ENCODE results near the gene EPHB1.
A peak's percentile ranks its signal among the peaks of the same experiment; 100 is the strongest.

EPHB1 gene

DNA sequence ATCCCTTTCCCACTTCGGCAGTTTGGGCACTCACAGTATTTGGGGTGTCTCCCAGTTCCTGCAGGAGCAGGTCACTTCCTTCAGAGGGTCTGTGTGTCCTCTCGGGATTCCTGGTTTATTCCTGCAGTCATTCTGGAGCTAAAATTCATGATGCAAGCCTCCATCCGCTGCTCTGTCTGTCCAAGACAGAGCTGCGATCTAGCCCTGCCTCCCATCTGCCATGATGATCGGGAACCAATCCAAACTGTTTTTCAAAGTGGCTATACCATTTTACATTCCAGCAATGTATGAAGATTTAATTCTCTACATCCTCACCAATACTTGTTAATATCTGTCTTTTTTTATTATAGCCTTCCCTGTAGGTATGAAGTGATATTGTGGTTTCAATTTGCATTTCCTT, 273.0 kb downstream of the EPHB1 start:
- intact Hi-C loops (cut with DNase I), result no loop called here
- no peak for DNase-seq

DNA sequence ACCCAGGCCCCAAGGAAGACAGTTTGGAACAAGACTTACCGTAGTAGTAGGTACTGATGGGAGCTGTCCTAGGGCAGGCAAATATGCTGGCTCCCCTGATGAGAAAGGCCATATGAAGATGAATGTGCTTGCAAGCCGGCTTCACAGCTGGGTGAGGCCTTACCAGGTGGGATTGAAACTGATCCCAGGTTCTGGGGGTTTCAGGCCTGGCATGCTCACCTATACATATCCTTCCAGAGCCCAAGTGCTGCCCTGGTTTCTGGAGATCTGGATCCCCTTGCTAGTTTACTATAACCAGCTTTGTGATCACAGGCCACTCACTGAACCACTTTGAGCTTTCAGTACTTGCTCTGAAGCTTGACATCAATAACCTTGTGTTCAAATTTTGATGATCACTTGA, 274.3 kb downstream of the EPHB1 start:
- intact Hi-C loops (cut with DNase I), result no loop called here
- no peak for DNase-seq

GRCh38 chr3:135071483-135071882, 276.4 kb downstream of the EPHB1 start:
- no peak for DNase-seq
- intact Hi-C loops (cut with DNase I), result no loop called here

- intact Hi-C loops (cut with DNase I), result no loop called here
- no peak for DNase-seq
These were observed 277.4 kb downstream of the EPHB1 start for GRCh38 chr3:135072431-135072830.

DNA sequence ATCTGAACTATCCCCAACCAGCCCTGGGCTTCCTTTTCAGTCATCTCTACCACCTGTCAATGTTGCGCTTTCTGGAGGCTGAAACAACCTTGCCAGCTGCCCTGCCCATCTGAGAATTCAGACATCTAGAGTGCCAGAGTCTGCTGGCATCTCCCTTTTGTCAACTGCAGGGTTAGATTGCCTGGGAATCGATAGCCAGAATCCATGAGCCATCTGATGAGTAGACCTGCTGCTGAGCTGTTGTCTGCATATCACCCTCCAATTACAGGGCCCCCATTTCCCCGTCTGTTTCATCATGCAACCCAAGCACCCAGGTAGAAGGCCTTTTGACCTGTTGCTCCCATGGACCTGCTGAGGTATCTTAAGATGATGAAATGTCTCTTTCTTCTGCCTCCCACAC, 280.1 kb downstream of the EPHB1 start:
- intact Hi-C loops (cut with DNase I), result no loop called here
- DNase-seq, result no peak

GRCh38 chr3:135076341-135076740, 281.3 kb downstream of the EPHB1 start:
- intact Hi-C loops (cut with DNase I), result no loop called here
- no peak for DNase-seq

DNA sequence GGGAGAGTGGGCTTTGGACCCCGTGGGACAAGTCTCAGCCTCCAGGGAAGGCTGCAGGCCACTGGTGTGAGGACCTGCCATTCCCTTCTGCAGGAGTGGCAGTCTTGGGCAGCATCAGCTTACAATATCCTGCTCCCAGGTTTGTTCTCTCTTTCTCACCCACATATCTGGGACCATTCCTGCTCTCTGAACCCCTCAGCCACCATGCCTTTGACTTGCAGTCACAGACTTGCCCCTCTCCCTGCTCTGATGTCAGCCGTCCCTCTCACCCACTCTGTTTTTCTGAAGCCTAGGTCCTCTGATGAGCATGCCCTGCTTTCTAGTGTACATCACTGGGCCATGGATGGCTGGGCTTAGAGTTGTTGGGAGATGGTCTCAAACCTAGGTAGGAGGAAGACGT, 282.1 kb downstream of the EPHB1 start:
- DNase-seq, result no peak

GRCh38 chr3:135078283-135078682, 283.2 kb downstream of the EPHB1 start:
- DNase-seq, result no peak
- intact Hi-C loops (cut with DNase I), result no loop called here

More for the DNA sequence above, 282.1 kb downstream of the EPHB1 start:
- intact Hi-C loops (cut with DNase I), result no loop called here

DNA sequence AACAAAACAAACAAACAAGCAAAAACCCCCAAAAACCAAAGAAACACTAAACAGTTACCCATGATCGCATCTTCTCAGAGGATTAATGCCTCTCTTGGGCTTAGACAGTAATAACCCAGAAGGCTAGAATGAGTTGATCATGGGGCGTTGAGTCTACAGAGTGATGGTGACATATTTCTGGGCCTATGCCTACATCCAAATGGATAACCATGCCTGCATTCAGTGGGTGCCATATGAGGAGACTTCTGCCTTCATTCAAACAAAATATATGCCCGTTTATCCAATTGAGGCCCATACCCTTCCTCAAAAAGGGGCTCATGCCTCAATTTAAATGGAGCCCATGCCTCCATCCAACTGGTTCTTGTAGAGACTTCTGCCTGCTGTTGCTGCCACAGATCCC, 284.0 kb downstream of the EPHB1 start:
- intact Hi-C loops (cut with DNase I), result no loop called here
- DNase-seq, result no peak

DNA sequence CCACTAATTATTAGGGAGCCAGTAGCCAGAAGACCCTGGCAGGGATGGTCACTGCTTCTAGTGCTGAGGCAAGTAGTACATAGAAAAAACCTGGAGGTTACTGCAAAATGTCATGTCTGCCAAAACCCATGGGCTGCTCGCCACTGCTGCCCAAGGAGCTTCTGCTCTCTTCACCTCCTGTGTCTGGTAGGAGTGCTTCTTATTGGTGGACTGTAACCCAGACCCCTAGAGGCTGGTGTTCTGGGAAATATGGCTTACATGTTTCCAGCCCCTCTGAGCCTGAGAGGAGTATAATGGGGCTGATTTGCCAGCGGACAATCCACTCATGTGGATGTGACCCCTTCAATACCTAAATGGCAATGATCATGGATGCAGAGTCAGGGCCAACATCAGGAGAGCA, 286.4 kb downstream of the EPHB1 start:
- intact Hi-C loops (cut with DNase I), result no loop called here
- no peak for DNase-seq

DNA sequence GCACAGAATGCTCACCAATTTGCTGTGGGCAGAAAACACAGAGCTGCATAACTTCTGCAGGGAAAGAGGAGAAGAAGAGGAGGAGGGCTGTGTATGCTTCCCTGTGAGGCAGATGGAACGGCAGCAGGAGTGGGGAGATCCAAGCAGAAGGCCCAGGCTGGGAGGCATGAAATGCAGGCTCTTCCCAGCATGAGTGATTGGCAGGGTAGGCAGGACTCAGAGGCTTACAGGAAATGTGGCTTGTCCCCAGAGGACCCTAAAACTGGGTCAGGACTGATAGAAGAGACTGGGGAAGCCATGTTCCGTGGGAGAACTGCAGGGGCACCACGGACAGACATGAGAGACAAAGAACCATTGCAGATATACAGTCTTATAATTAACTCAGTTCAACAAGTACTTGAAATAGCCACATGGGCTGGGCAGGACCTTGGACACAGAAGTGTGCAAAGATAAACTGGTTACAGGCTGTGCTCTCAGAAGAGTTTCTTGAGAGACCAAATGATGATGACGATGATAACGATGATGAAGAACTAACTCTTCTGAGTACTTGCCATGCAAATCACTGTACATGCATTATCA, 286.9 kb downstream of the EPHB1 start:
- peak in 1 of 10 donors; percentile 85 for DNase-seq
- intact Hi-C loops (cut with DNase I), result no loop called here

- DNase-seq, result no peak
- intact Hi-C loops (cut with DNase I), result no loop called here
These were observed 287.6 kb downstream of the EPHB1 start for GRCh38 chr3:135082706-135083105.

DNA sequence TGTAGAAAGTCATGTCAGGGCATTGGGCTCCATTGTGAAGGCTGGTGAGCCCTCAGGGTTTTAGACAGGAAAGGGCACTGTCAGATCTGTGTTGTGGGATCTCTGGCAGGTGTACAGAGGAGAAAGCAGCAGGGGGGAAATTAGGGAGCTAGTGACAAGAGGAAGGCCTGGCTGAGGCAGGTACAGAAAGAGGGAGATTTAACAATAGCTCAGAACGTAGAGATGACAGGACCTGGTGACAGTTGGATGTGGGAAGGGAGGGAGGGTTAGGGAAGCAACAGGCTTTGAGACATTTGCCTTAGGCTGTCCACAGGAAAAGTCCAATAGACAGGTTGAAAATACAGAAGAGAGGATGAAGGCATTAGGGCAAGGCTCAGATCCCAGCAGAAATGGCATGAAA, 288.1 kb downstream of the EPHB1 start:
- intact Hi-C loops (cut with DNase I), result no loop called here
- DNase-seq, result no peak

DNA sequence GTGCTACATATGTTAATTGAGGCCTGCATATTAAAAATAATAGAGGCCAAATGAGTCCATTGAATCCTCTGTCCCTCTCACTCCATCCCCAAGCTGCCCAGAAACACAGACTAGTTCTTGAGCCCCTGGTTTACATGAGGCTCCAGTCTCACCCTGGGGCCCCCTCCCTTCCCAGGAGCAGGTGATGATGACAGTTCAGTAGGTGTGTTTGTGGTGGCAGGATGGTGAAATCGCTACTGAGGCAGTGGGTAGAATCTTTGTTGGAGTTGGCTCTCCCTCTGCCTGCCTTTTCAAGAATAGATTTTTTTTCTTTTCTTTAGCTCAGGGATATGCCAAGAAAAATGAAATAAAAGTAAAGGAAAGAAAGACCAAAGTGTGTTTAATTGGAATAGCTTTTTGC, 288.7 kb downstream of the EPHB1 start:
- no peak for DNase-seq
- intact Hi-C loops (cut with DNase I), result no loop called here

DNA sequence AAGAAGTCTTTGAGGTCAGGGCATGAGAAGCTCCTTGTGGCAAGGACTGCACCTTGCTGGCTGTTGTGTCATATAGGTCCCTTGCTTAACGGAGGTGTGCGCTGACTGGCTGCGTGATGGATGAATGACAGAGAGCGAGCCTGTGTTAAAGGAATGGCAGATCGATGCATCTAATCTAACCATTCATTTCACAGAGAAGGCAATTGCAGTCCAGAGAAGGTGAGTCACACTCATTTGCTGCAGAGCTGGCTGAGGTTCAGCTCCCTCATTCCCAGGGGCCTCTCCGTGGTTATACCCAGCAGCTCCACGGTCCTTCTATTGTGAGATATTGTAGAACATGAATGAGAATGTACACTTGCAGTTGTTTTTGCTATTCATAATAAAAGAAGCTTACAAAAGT, 289.3 kb downstream of the EPHB1 start:
- DNase-seq, result no peak
- intact Hi-C loops (cut with DNase I), result no loop called here

DNA sequence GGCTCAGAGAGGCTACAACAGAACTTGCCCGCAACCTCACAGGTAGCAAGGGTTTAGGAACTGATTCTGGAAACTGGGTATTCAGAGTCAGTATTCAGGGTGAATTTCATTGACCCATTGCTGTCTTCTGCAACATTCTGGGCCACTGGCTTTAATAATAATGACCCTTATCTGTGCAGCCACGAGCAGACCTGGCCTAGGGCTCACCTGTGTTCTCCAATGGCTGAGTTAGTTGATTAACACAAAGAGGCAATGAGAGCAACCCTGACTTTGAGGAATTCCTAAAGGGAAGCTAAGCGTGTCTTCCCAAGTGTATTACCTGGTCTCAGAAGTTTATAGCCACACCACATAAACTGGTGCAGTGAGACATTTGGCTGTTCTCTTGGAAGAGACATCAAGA, 289.9 kb downstream of the EPHB1 start:
- intact Hi-C loops (cut with DNase I), result no loop called here
- no peak for DNase-seq

- intact Hi-C loops (cut with DNase I), result no loop called here
- no peak for DNase-seq
These were observed 290.8 kb downstream of the EPHB1 start for GRCh38 chr3:135085652-135086436.

- no peak for DNase-seq
- intact Hi-C loops (cut with DNase I), result no loop called here
These were observed 292.7 kb downstream of the EPHB1 start for GRCh38 chr3:135087782-135088181.

DNA sequence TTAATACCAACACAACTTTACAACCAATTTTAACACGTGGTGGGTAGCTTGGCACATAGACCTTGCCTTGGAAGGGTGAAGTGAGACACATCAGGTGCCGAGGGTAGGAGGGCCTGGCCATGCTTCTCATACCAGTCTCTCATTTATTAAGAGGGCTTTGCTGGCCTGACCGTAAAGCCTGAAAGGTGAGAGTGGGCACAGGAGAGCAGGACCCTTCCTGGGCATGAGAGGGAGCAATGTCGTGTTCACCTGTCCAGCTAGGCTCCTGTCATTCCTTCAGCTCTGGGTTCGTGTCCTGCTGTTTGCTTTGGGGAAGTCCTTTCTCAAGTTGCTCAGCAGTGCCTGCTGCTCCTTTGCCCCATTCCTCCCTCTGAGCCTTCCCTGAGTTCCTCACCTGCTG, 294.4 kb downstream of the EPHB1 start:
- DNase-seq, result no peak
- intact Hi-C loops (cut with DNase I), result no loop called here

DNA sequence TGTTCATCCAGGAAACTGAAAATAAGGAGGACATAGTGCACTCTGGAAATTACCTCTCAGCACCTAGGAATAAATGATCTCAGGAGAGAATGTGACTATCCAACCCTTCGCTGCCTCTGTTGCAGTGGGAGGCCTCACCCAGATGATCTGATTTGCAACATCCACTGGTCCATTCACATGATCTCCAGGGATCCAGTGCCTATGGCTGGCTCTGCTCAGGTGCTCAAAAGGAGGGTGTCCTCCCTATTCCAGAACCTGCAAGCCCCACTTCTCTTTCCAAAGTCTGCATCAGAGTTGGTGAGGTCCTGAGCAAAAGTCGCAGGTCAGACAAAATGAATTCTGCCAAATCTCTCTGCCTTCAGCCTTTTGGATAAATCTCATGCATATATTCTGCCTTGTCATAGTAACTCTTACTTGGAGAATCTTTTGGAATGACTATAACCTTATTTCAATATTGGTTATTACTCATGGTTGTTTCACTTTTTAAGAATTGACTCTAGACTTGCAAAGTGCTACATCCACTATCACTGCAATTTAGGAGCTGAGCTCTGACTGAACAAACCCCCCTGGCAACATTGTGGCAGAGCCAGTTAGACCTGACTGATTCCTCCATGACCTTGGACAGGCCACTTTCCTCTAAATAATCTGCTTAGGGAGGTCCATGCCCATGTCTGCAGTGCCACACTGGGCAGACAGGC, 295.1 kb downstream of the EPHB1 start:
- intact Hi-C loops (cut with DNase I), result no loop called here
- DNase-seq, result no peak

- peak in 3 of 10 donors; percentile 10 to 81 (median 17) for DNase-seq
- intact Hi-C loops (cut with DNase I), result no loop called here
These were observed 296.9 kb downstream of the EPHB1 start for GRCh38 chr3:135091946-135092345.

DNA sequence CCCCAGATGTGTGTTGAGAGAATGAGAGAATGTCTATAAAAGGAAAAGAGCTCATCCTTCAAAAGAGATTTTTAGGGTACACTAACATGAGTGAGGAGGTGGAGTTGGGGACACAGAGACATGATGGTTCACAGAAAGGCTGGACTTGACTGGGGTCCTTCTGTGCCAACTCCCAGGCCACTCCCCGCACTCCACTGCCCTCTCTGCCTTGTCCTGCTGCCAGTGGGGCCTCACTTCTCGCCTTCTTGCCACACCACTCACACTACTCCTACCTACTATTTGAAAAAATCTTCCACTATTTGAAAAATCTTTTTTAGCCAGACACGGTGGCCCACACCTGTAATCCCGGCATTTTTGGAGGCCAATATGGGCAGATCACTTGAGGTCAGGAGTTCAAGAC, 298.1 kb downstream of the EPHB1 start:
- intact Hi-C loops (cut with DNase I), result no loop called here

More for the DNA sequence above, 298.1 kb downstream of the EPHB1 start:
- no peak for DNase-seq
